ENCODE data around the gene LRRC17. TPM values are rescaled to one million over a fixed set of nuclear protein-coding genes. Genes with fewer than 3 reads are reported as not detected.
"Not testable (repeated sequence)": the region's sequence is repeated elsewhere in the genome, so short reads cannot be mapped to it uniquely, and the experiment has no call there.

Gene LRRC17
- total RNA-seq, 1 donor, result 12.3 TPM

DNA sequence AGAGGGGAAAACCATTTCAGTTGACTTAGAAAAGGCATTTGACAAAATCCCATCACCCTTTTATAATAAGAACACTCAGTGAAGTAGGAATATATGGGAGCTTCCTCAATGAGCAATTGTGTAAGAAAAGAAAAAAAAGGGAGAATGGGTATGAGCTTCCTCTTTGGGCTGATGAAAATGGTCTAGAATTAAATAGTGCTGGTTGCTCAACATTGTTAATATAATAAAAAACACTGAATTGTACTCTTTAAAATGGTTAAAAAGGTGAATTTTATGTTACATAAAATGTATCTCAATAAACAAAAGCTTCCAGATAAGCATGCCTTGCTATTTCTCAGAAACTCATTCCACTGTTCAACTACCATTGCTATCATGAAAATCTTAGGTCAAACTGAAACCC, 40.6 kb downstream of the LRRC17 start:
- Histone ChIP-seq H2AFZ (ENCODE audit: low read length) (no peak overlapping the region), H3K4me2 (ENCODE audit: insufficient read depth, low read length) (no peak overlapping the region), H3K36me3 (ENCODE audit: insufficient read depth, low read length) (no peaks in the 10 kb centered on the region), H3K4me3 (ENCODE audit: insufficient read depth, low read length) (no peak overlapping the region), H3K9me3 (ENCODE audit: low read depth, low read length) (no peaks in the 10 kb centered on the region), H3K27ac (ENCODE audit: low read depth, low read length) (no peak overlapping the region), H3K27me3 (ENCODE audit: insufficient read depth, low read length) (no peaks in the 10 kb centered on the region), H3K79me2 (ENCODE audit: insufficient read depth, low read length) (no peaks in the 10 kb centered on the region), H3K4me1 (ENCODE audit: insufficient read depth, low read length) (no peaks in the 10 kb centered on the region), H4K20me1 (ENCODE audit: insufficient read depth, low read length) (no peaks in the 10 kb centered on the region)
- no peak for TF ChIP-seq CTCF (IDR thresholded peaks at IDR 0.05; ENCODE audit: extremely low read depth, low read depth, low read length)
- no peak for DNase-seq (ENCODE audit: insufficient read length, low spot score, missing footprints)

GRCh38 chr7:102954359-102954758, 41.6 kb downstream of the LRRC17 start:
- H2AFZ ChIP-seq (ENCODE audit: low read length); H3K4me2 ChIP-seq (ENCODE audit: insufficient read depth, low read length); H3K9me3 ChIP-seq (ENCODE audit: low read depth, low read length); H4K20me1 ChIP-seq (ENCODE audit: insufficient read depth, low read length); DNase-seq (ENCODE audit: insufficient read length, low spot score, missing footprints); H3K4me1 ChIP-seq (ENCODE audit: insufficient read depth, low read length); H3K79me2 ChIP-seq (ENCODE audit: insufficient read depth, low read length); H3K27me3 ChIP-seq (ENCODE audit: insufficient read depth, low read length); H3K27ac ChIP-seq (ENCODE audit: low read depth, low read length); H3K4me3 ChIP-seq (ENCODE audit: insufficient read depth, low read length); H3K36me3 ChIP-seq (ENCODE audit: insufficient read depth, low read length): not testable (repeated sequence)

DNA sequence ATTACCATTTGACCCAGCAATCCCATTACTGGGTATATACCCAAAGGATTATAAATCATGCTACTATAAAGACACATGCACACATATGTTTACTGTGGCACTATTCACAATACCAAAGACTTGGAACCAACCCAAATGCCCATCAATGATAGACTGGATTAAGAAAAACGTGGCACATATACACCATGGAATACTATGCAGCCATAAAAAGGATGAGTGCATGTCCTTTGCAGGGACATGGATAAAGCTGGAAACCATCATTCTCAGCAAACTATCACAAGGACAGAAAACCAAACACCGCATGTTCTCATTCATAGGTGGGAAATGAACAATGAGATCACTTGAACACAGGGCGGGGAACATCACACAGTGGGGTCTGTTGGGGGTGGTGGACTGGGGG, 45.2 kb downstream of the LRRC17 start:
- H3K27ac ChIP-seq (ENCODE audit: low read depth, low read length); H3K4me3 ChIP-seq (ENCODE audit: insufficient read depth, low read length); DNase-seq (ENCODE audit: insufficient read length, low spot score, missing footprints); H3K36me3 ChIP-seq (ENCODE audit: insufficient read depth, low read length); H3K9me3 ChIP-seq (ENCODE audit: low read depth, low read length); H3K79me2 ChIP-seq (ENCODE audit: insufficient read depth, low read length); H3K4me2 ChIP-seq (ENCODE audit: insufficient read depth, low read length); H4K20me1 ChIP-seq (ENCODE audit: insufficient read depth, low read length); H3K27me3 ChIP-seq (ENCODE audit: insufficient read depth, low read length); H3K4me1 ChIP-seq (ENCODE audit: insufficient read depth, low read length); H2AFZ ChIP-seq (ENCODE audit: low read length): not testable (repeated sequence)

GRCh38 chr7:102961993-102962392, 49.2 kb downstream of the LRRC17 start:
- not testable (repeated sequence) for H4K20me1 ChIP-seq (ENCODE audit: insufficient read depth, low read length); H3K27ac ChIP-seq (ENCODE audit: low read depth, low read length); H3K9me3 ChIP-seq (ENCODE audit: low read depth, low read length); H3K4me1 ChIP-seq (ENCODE audit: insufficient read depth, low read length); H3K36me3 ChIP-seq (ENCODE audit: insufficient read depth, low read length); H3K4me2 ChIP-seq (ENCODE audit: insufficient read depth, low read length); H3K4me3 ChIP-seq (ENCODE audit: insufficient read depth, low read length); DNase-seq (ENCODE audit: insufficient read length, low spot score, missing footprints); H3K79me2 ChIP-seq (ENCODE audit: insufficient read depth, low read length); H2AFZ ChIP-seq (ENCODE audit: low read length); H3K27me3 ChIP-seq (ENCODE audit: insufficient read depth, low read length)

GRCh38 chr7:102966465-102966864, 53.7 kb downstream of the LRRC17 start:
- no peak for TF ChIP-seq CTCF (IDR thresholded peaks at IDR 0.05; ENCODE audit: extremely low read depth, low read depth, low read length)
- H3K4me2 ChIP-seq (ENCODE audit: insufficient read depth, low read length), result no peak overlapping the region
- H3K9me3 ChIP-seq (ENCODE audit: low read depth, low read length), result no peaks in the 10 kb centered on the region
- H2AFZ ChIP-seq (ENCODE audit: low read length), result no peak overlapping the region
- no peak overlapping the region for H3K4me3 ChIP-seq (ENCODE audit: insufficient read depth, low read length)
- no peak for DNase-seq (ENCODE audit: insufficient read length, low spot score, missing footprints)
- H3K4me1 ChIP-seq (ENCODE audit: insufficient read depth, low read length), result no peaks in the 10 kb centered on the region
- H3K27ac ChIP-seq (ENCODE audit: low read depth, low read length), result no peak overlapping the region
- H3K27me3 ChIP-seq (ENCODE audit: insufficient read depth, low read length), result no peaks in the 10 kb centered on the region
- no peaks in the 10 kb centered on the region for H3K36me3 ChIP-seq (ENCODE audit: insufficient read depth, low read length)
- H4K20me1 ChIP-seq (ENCODE audit: insufficient read depth, low read length), result no peaks in the 10 kb centered on the region
- H3K79me2 ChIP-seq (ENCODE audit: insufficient read depth, low read length), result no peaks in the 10 kb centered on the region
